Smooth muscle cell (in vitro differentiated cells): Measurements from ENCODE around the gene RPL10A. TPM values are rescaled to one million over a fixed set of nuclear protein-coding genes. Genes with fewer than 3 reads are reported as not detected.

Experiments
- DNase-seq: peaks from one replicate; lab custom pipeline; 2025; ENCODE audit not compliant: unreplicated experiment; lab: John Stamatoyannopoulos, UW
- H2AFZ ChIP-seq: fragments of 200-600 bp; sonication (generic); 2 replicates; pipeline ENCODE4 v1.6.0; 2016; ENCODE audit warnings: antibody characterized with exemption, low read depth, mild to moderate bottlenecking
- H3F3A ChIP-seq: fragments of 200-600 bp; sonication (generic); 2 replicates; pipeline ENCODE4 v1.6.0; 2017; ENCODE audit warnings: antibody characterized with exemption, low read depth
- H3K27ac ChIP-seq: fragments of 200-600 bp; sonication (generic); 2 replicates; pipeline ENCODE4 v1.5.1; 2016; ENCODE audit warnings: low read depth, mild to moderate bottlenecking
- H3K27me3 ChIP-seq: fragments of 200-600 bp; sonication (generic); 2 replicates; pipeline ENCODE4 v1.6.1; 2016; ENCODE audit warnings: low read depth, mild to moderate bottlenecking
- H3K36me3 ChIP-seq: fragments of 200-600 bp; sonication (generic); 2 replicates; pipeline ENCODE4 v1.5.1; 2016; ENCODE audit warnings: low read depth
- H3K4me1 ChIP-seq: fragments of 200-600 bp; sonication (generic); 2 replicates; pipeline ENCODE4 v1.5.1; 2016; ENCODE audit warnings: low read depth
- H3K4me2 ChIP-seq: fragments of 200-600 bp; sonication (generic); 2 replicates; pipeline ENCODE4 v1.6.0; 2016; ENCODE audit warnings: mild to moderate bottlenecking
- H3K4me3 ChIP-seq: fragments of 200-600 bp; sonication (generic); 2 replicates; pipeline ENCODE4 v1.5.1; 2016; ENCODE audit warnings: mild to moderate bottlenecking
- H3K79me2 ChIP-seq: fragments of 200-600 bp; sonication (generic); 2 replicates; pipeline ENCODE4 v1.6.0; 2016; ENCODE audit warnings: low read depth, mild to moderate bottlenecking
- H3K9ac ChIP-seq: fragments of 200-600 bp; sonication (generic); 2 replicates; pipeline ENCODE4 v1.6.0; 2016; ENCODE audit warnings: low read depth
- H3K9me3 ChIP-seq: fragments of 200-600 bp; sonication (generic); replicated peaks from 2 replicates; pipeline ENCODE4 v1.5.1; 2016; ENCODE audit warnings: low read depth
- H4K20me1 ChIP-seq: fragments of 200-600 bp; sonication (generic); 2 replicates; pipeline ENCODE4 v1.6.0; 2016; ENCODE audit warnings: low read depth
- WGBS: methylation state at CpG from one replicate; pipeline ENCODE4 v1.1.7; 2016; ENCODE audit warnings: low lambda C conversion rate; 5-methylcytosine and 5-hydroxymethylcytosine counted together
- polyA plus RNA-seq: library from polyadenylated mRNA; unstranded; fragments of >200 nt; fragmentation: Nextera tagmentation; extraction: Ambion mirVana; gene quantifications from 2 replicates; pipeline ENCODE4 v1.2.1, GENCODE V29; 2016
- total RNA-seq: library from RNA; depleted of rRNA; stranded (reverse); fragments of >200 nt; gene quantifications from 2 replicates; pipeline ENCODE4 v1.2.3, GENCODE V29; 2014
- TF ChIP-seq, protein P1 (sequence below): fragments of 200-600 bp; sonication (generic); IDR thresholded peaks from 2 replicates; pipeline ENCODE4 v1.5.1; 2017; ENCODE audit warnings: borderline replicate concordance, mild to moderate bottlenecking, antibody characterized with exemption; ENCODE audit not compliant: insufficient read depth, poor library complexity, severe bottlenecking

Gene RPL10A
- total and polyA plus RNA-seq, 2 experiments from 2014 or later, result 307 to 1,090 TPM

- Histone ChIP-seq H3K27ac (no peak overlapping the region), H3K4me2 (no peak overlapping the region), H3K4me1 (peaks cover 4% of the 10 kb centered on the region), H4K20me1 (peaks cover 42% of the 10 kb centered on the region), H3K36me3 (peaks cover 4% of the 10 kb centered on the region), H3K79me2 (peaks cover 19% of the 10 kb centered on the region), H3K27me3 (no peaks in the 10 kb centered on the region), H3F3A (no peaks in the 10 kb centered on the region), H3K9me3 (no peaks in the 10 kb centered on the region), H3K9ac (no peak overlapping the region), H2AFZ (no peak overlapping the region), H3K4me3 (no peak overlapping the region)
- TF ChIP-seq, protein P1, sequence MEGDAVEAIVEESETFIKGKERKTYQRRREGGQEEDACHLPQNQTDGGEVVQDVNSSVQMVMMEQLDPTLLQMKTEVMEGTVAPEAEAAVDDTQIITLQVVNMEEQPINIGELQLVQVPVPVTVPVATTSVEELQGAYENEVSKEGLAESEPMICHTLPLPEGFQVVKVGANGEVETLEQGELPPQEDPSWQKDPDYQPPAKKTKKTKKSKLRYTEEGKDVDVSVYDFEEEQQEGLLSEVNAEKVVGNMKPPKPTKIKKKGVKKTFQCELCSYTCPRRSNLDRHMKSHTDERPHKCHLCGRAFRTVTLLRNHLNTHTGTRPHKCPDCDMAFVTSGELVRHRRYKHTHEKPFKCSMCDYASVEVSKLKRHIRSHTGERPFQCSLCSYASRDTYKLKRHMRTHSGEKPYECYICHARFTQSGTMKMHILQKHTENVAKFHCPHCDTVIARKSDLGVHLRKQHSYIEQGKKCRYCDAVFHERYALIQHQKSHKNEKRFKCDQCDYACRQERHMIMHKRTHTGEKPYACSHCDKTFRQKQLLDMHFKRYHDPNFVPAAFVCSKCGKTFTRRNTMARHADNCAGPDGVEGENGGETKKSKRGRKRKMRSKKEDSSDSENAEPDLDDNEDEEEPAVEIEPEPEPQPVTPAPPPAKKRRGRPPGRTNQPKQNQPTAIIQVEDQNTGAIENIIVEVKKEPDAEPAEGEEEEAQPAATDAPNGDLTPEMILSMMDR, result no peak
- no peak for DNase-seq
- 97% methylated on average over 12 of the region's 12 CpGs for WGBS
These were observed 12.0 kb downstream of the RPL10A start for GRCh38 chr6:35480176-35480575.

GRCh38 chr6:35481226-35481625 lies 13.0 kb downstream of the RPL10A start:
- no peak overlapping the region for H3K9ac ChIP-seq
- H3K9me3 ChIP-seq, result no peaks in the 10 kb centered on the region
- peaks cover 19% of the 10 kb centered on the region for H3K79me2 ChIP-seq
- H3K4me3 ChIP-seq, result no peak overlapping the region
- peaks cover 13% of the 10 kb centered on the region for H3K4me1 ChIP-seq
- no peaks in the 10 kb centered on the region for H3K27me3 ChIP-seq
- peaks cover 4% of the 10 kb centered on the region for H3K36me3 ChIP-seq
- 91% methylated on average over 8 of the region's 8 CpGs for WGBS
- no peak overlapping the region for H3K27ac ChIP-seq
- no peak for DNase-seq
- H3F3A ChIP-seq, result no peaks in the 10 kb centered on the region
- H3K4me2 ChIP-seq, result no peak overlapping the region
- TF ChIP-seq, protein P1, result no peak
- no peak overlapping the region for H2AFZ ChIP-seq
- H4K20me1 ChIP-seq, result peaks cover 45% of the 10 kb centered on the region

- Histone ChIP-seq H3K9ac (no peak overlapping the region), H3K4me3 (no peak overlapping the region), H3K27me3 (no peaks in the 10 kb centered on the region), H2AFZ (no peak overlapping the region), H4K20me1 (peaks cover 62% of the 10 kb centered on the region), H3K4me2 (no peak overlapping the region), H3K27ac (no peak overlapping the region), H3F3A (no peaks in the 10 kb centered on the region), H3K4me1 (peaks cover 28% of the 10 kb centered on the region), H3K36me3 (no peaks in the 10 kb centered on the region), H3K79me2 (peaks cover 37% of the 10 kb centered on the region), H3K9me3 (no peaks in the 10 kb centered on the region)
- TF ChIP-seq, protein P1, result no peak
- no peak for DNase-seq
- WGBS, result 96% methylated on average over 4 of the region's 4 CpGs
These were observed 14.9 kb downstream of the RPL10A start for GRCh38 chr6:35483062-35483461.

GRCh38 chr6:35483490-35483889 lies 15.3 kb downstream of the RPL10A start:
- H3K9me3 ChIP-seq, result no peaks in the 10 kb centered on the region
- TF ChIP-seq, protein P1, result no peak
- H3K79me2 ChIP-seq, result peaks cover 42% of the 10 kb centered on the region
- no peak for DNase-seq
- peaks cover 33% of the 10 kb centered on the region for H3K4me1 ChIP-seq
- no peaks in the 10 kb centered on the region for H3K36me3 ChIP-seq
- no peak overlapping the region for H3K4me2 ChIP-seq
- no peaks in the 10 kb centered on the region for H3F3A ChIP-seq
- H3K27ac ChIP-seq, result no peak overlapping the region
- 91% methylated on average over 3 of the region's 3 CpGs for WGBS
- no peak overlapping the region for H2AFZ ChIP-seq
- no peaks in the 10 kb centered on the region for H3K27me3 ChIP-seq
- H3K9ac ChIP-seq, result no peak overlapping the region
- H3K4me3 ChIP-seq, result no peak overlapping the region
- H4K20me1 ChIP-seq, result peaks cover 66% of the 10 kb centered on the region
